Keratinocyte (primary cell): ENCODE results near the gene TACC3.

Experiments used
- CTCF ChIP-seq, 3 experiments: IDR thresholded peaks in 1 of 3; conservative IDR thresholded peaks in 1 of 3; optimal IDR thresholded peaks in 1 of 3; 2 replicates in 2 of 3; 3 replicates in 1 of 3; pipeline versions ENCODE3 to v1.5.1; 2011; ENCODE audit warnings: low read length in 3 of 3, mild to moderate bottlenecking in 3 of 3, moderate library complexity in 2 of 3, control low read depth in 1 of 3, inconsistent platforms in 1 of 3; ENCODE audit not compliant: insufficient read depth in 2 of 3; ENCODE audit errors: extremely low read depth in 1 of 3
- EZH2 ChIP-seq: IDR thresholded peaks from one replicate; pipeline ENCODE4 v1.6.1; 2012; ENCODE audit warnings: inconsistent platforms, mild to moderate bottlenecking, low read length, moderate library complexity

GRCh38 chr4:1716065-1716945, 5.0 kb upstream of the TACC3 start:
- TF ChIP-seq CTCF (optimal IDR thresholded peaks at IDR 0.05 in 1 of 3, IDR thresholded peaks at IDR 0.05 in 1 of 3, conservative IDR thresholded peaks at IDR 0.05 in 1 of 3; ENCODE audit: extremely low read depth in 1 of 3, insufficient read depth in 2 of 3, low read length in 3 of 3) (no peak), EZH2 (no peak)
